HG02623 (cell line): ENCODE results near the gene AKT2.

Experiments used
- ATAC-seq: cut with Tn5 transposase; IDR thresholded peaks from one replicate; pipeline ENCODE4 v1.9.1; 2021; ENCODE audit warnings: moderate library complexity; ENCODE audit not compliant: unreplicated experiment

AKT2 gene

DNA sequence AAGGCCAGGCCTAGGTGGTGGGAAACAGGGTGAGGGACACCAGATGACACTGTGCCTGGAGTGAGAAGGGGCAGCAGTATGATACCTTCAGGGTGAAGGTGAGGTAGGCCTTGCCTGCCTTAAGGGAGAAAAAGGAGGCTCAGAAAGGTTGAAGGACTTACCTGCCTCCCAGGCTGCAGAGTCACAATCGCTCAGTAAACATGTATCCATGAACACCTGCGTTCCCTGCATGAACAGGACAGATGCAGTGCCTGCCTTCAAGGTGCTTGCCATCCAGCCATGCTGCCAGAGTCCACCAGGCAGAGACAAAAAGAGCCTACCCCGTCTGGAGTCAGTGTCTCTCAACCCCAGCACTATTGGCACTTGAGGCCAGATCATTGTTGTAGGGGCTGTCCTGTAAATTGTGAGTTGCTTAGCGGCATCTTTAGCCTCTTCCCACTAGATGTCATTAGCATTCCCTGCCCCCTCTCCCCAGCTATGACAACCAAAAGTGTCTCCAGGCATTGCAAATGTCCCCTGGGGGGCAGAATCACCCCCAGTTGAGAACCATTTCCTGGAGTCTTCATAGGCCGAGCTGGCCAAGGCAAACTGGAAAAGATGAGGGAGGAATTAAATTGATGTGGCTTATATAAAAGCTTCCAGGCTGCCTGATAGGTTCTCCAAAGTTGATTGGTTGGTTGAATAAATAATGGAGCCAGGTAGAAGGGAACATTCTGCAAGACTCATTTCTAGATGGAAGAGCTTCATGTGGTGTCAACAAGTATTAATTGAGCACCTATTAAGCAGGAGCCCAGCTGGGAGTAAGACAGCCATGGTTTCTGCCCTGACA is 92.2 kb downstream of the AKT2 start:
- ATAC-seq, result no peak

DNA sequence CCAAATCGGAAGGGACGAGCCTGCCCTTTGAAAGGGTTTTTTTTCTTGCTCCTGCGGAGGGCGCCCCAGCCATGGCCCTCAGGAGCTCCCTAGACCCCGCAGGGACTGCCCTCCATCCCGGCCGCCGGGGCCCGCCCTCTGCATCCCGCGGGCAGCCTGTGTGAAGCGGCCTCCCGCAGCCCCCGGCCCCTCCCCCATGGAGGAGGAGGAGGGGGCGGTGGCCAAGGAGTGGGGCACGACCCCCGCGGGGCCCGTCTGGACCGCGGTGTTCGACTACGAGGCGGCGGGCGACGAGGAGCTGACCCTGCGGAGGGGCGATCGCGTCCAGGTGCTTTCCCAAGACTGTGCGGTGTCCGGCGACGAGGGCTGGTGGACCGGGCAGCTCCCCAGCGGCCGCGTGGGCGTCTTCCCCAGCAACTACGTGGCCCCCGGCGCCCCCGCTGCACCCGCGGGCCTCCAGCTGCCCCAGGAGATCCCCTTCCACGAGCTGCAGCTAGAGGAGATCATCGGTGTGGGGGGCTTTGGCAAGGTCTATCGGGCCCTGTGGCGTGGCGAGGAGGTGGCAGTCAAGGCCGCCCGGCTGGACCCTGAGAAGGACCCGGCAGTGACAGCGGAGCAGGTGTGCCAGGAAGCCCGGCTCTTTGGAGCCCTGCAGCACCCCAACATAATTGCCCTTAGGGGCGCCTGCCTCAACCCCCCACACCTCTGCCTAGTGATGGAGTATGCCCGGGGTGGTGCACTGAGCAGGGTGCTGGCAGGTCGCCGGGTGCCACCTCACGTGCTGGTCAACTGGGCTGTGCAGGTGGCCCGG is 93.1 kb downstream of the AKT2 start:
- no peak for ATAC-seq

DNA sequence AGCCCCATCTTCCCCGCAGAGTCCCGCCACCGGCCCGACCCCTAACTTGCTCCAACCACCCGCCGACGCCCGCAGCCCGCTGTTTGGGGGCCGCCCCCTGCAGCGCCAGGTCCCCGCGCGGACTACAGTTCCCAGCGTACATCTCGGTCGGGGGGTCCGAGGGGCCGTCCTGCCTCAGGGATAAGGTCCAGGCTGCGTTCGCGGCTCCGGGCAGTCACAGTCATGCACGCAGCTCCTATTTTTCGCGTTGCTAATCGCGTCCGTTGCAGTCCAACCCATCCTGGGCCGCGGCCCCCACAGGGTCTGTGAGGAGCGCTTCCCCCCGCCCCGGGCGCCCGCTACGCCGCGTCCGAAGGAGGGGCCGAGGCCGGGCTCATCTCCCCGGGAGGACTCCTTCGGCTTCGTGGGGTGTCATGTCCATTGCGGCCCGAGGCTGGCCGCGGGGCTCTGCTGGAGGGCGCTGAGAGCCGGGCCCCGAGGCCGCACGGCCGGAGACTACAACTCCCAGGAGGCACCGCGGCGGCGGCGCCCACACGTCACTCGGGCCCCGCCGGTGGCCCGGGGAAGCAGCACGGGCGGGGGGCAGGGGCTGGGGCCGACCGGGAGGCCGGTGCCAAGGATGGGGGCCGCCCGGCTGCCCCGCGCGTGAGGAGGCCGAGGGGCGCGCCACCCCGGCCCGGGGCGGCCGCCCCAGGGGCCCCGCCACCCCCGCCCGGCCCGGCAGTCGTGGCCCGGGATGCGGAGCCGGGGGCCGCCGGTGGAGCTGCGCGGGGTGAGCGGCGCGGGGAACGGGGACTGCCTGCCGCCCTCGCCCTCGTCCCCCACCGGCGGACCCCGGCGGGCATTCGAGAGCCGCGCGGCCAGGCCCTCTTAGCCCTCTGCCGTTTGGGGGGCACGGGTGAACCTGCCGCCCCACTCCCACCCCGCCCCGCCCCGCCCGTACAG is 94.0 kb downstream of the AKT2 start, which contains the start of gene MAP3K10:
Gene MAP3K10 (plus strand): TSS at position 536 of the 945 bp plus-strand sequence. CDS start 606 bp downstream, outside the sequence.
- peak; percentile 71 for ATAC-seq

DNA sequence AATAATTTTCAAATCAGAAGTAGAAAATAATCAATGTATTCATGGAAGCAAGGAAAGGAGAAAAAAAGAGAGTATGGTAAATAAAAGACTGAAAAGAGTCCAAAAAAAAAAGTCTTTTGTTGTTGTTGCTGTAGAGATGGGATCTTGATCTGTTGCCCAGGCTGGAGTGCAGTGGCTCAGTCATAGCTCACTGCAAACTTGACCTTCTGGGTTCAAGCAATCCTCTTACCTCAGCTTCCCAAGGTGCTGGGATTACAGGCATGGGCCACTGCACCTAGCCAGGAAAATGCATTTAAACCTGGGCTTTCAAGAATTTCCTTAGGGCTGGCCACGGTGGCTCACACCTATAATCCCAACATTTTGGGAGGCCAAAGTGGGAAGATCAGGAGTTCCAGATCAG is 100.9 kb downstream of the AKT2 start:
- ATAC-seq, result no peak
